Duodenal mucosa (tissue), 2 donors: Measurements from ENCODE around the gene OGA.

Experiments
- H3K27ac ChIP-seq: one replicate; pipeline ENCODE4 v1.7.0; 2013; ENCODE audit warnings: low read depth, low read length
- H3K27me3 ChIP-seq, 2 donors: one replicate each; pipeline ENCODE4 v1.7.0; 2013; ENCODE audit warnings: low read length in 2 of 2, control low read depth in 1 of 2; ENCODE audit not compliant: insufficient read depth in 2 of 2, control insufficient read depth in 1 of 2
- H3K36me3 ChIP-seq, 2 donors: one replicate each; pipeline ENCODE4 v1.7.0; 2013; ENCODE audit warnings: low read length in 2 of 2, control low read depth in 1 of 2; ENCODE audit not compliant: insufficient read depth in 2 of 2, control insufficient read depth in 1 of 2
- H3K4me1 ChIP-seq, 2 donors: one replicate each; pipeline ENCODE4 v1.7.0; 2013; ENCODE audit warnings: low read length in 2 of 2, control low read depth in 1 of 2; ENCODE audit not compliant: insufficient read depth in 2 of 2, control insufficient read depth in 1 of 2
- H3K4me3 ChIP-seq, 2 donors: one replicate each; pipeline ENCODE4 v1.7.0; 2013; ENCODE audit warnings: low read length in 2 of 2, low read depth in 1 of 2
- H3K9ac ChIP-seq, 2 donors: one replicate each; pipeline ENCODE4 v1.7.0; 2013; ENCODE audit warnings: low read length in 2 of 2, low read depth in 1 of 2
- H3K9me3 ChIP-seq, 2 donors: one replicate each; pipeline ENCODE4 v1.7.0; 2013; ENCODE audit warnings: low read length in 2 of 2, control low read depth in 1 of 2; ENCODE audit not compliant: control insufficient read depth in 1 of 2

Gene OGA

GRCh38 chr10:101769541-101770180, 48.6 kb downstream of the OGA start:
- H3K4me1 ChIP-seq = peaks cover 6 to 10% of the 10 kb centered on the region in 2 donors
- no peaks in the 10 kb centered on the region for H3K9me3 ChIP-seq
- H3K36me3 ChIP-seq = no peaks in the 10 kb centered on the region
- peaks cover 91 to 94% of the 10 kb centered on the region in 2 donors for H3K27me3 ChIP-seq
- H3K9ac ChIP-seq = no peak overlapping the region
- H3K27ac ChIP-seq = no peak overlapping the region
- no peak overlapping the region for H3K4me3 ChIP-seq

- Histone ChIP-seq H3K27ac (no peak overlapping the region), H3K4me3 (no peak overlapping the region), H3K9ac (no peak overlapping the region), H3K36me3 (no peaks in the 10 kb centered on the region), H3K27me3 (peaks cover 85 to 86% of the 10 kb centered on the region in 2 donors), H3K4me1 (peaks cover 6 to 10% of the 10 kb centered on the region in 2 donors), H3K9me3 (no peaks in the 10 kb centered on the region)
These were observed 49.5 kb downstream of the OGA start for GRCh38 chr10:101768791-101769170.

- Histone ChIP-seq H3K4me3 (no peak overlapping the region), H3K27me3 (peaks cover 82 to 84% of the 10 kb centered on the region in 2 donors), H3K27ac (no peak overlapping the region), H3K9me3 (no peaks in the 10 kb centered on the region), H3K4me1 (peaks cover 6 to 10% of the 10 kb centered on the region in 2 donors), H3K36me3 (no peaks in the 10 kb centered on the region), H3K9ac (no peak overlapping the region)
These were observed 50.1 kb downstream of the OGA start for GRCh38 chr10:101767966-101768790.

- no peak overlapping the region for H3K27ac ChIP-seq
- no peaks in the 10 kb centered on the region for H3K9me3 ChIP-seq
- peaks cover 76 to 83% of the 10 kb centered on the region in 2 donors for H3K27me3 ChIP-seq
- H3K4me1 ChIP-seq = peaks cover 6 to 10% of the 10 kb centered on the region in 2 donors
- H3K36me3 ChIP-seq = no peaks in the 10 kb centered on the region
- no peak overlapping the region for H3K9ac ChIP-seq
- H3K4me3 ChIP-seq = no peak overlapping the region
These were observed 50.7 kb downstream of the OGA start for GRCh38 chr10:101767600-101767945.

GRCh38 chr10:101766753-101767599, 51.3 kb downstream of the OGA start:
- Histone ChIP-seq H3K4me3 (no peak overlapping the region), H3K36me3 (no peaks in the 10 kb centered on the region), H3K4me1 (peaks cover 6 to 10% of the 10 kb centered on the region in 2 donors), H3K9ac (no peak overlapping the region), H3K9me3 (no peaks in the 10 kb centered on the region), H3K27ac (no peak overlapping the region), H3K27me3 (peaks cover 70 to 79% of the 10 kb centered on the region in 2 donors)

- H3K27me3 ChIP-seq = peaks cover 64 to 79% of the 10 kb centered on the region in 2 donors
- no peak overlapping the region for H3K4me3 ChIP-seq
- no peaks in the 10 kb centered on the region for H3K9me3 ChIP-seq
- H3K36me3 ChIP-seq = no peaks in the 10 kb centered on the region
- H3K27ac ChIP-seq = no peak overlapping the region
- peaks cover 6 to 10% of the 10 kb centered on the region in 2 donors for H3K4me1 ChIP-seq
- no peak overlapping the region for H3K9ac ChIP-seq
These were observed 51.9 kb downstream of the OGA start for GRCh38 chr10:101766306-101766705.

- H3K4me3 ChIP-seq = no peak overlapping the region
- no peaks in the 10 kb centered on the region for H3K36me3 ChIP-seq
- no peaks in the 10 kb centered on the region for H3K9me3 ChIP-seq
- H3K4me1 ChIP-seq = peaks cover 6 to 10% of the 10 kb centered on the region in 2 donors
- no peak overlapping the region for H3K27ac ChIP-seq
- peaks cover 46 to 56% of the 10 kb centered on the region in 2 donors for H3K27me3 ChIP-seq
- no peak overlapping the region for H3K9ac ChIP-seq
These were observed 55.0 kb downstream of the OGA start for GRCh38 chr10:101763141-101763846.

- Histone ChIP-seq H3K9me3 (no peaks in the 10 kb centered on the region), H3K27me3 (peaks cover 40 to 56% of the 10 kb centered on the region in 2 donors), H3K9ac (no peak overlapping the region), H3K4me3 (no peak overlapping the region), H3K36me3 (no peaks in the 10 kb centered on the region), H3K4me1 (peaks cover 5 to 6% of the 10 kb centered on the region in 2 donors), H3K27ac (no peak overlapping the region)
These were observed 55.5 kb downstream of the OGA start for GRCh38 chr10:101762736-101763135.

GRCh38 chr10:101761226-101761625, 57.0 kb downstream of the OGA start:
- Histone ChIP-seq H3K9me3 (no peaks in the 10 kb centered on the region), H3K4me1 (no peaks in the 10 kb centered on the region), H3K36me3 (no peaks in the 10 kb centered on the region), H3K9ac (no peak overlapping the region), H3K27me3 (peaks cover 25 to 43% of the 10 kb centered on the region in 2 donors), H3K27ac (no peak overlapping the region), H3K4me3 (no peak overlapping the region)
